ENCODE data around the gene MCCD1.

DNA sequence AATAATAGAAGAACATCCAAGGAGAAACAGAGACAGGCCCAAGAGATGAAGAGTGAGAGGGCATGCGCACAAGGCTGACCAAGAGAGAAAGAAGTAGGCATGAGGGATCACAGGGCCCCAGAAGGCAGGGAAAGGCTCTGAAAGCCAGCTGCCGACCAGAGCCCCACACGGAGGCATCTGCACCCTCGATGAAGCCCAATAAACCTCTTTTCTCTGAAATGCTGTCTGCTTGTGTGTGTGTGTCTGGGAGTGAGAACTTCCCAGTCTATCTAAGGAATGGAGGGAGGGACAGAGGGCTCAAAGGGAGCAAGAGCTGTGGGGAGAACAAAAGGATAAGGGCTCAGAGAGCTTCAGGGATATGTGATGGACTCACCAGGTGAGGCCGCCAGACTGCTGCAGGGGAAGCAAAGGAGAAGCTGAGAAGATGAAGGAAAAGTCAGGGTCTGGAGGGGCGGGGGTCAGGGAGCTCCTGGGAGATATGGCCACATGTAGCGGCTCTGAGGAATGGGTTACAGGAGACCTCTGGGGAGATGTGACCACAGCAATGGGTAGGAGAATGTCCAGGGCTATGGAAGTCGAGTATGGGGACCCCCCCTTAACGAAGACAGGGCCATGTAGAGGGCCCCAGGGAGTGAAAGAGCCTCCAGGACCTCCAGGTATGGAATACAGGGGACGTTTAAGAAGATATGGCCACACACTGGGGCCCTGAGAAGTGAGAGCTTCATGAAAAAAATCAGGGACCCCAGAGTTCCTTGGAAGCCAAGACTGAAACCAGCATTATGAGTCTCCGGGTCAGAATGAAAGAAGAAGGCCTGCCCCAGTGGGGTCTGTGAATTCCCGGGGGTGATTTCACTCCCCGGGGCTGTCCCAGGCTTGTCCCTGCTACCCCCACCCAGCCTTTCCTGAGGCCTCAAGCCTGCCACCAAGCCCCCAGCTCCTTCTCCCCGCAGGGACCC lies 45.6 kb downstream of the MCCD1 start:
- TF ChIP-seq, protein P1, sequence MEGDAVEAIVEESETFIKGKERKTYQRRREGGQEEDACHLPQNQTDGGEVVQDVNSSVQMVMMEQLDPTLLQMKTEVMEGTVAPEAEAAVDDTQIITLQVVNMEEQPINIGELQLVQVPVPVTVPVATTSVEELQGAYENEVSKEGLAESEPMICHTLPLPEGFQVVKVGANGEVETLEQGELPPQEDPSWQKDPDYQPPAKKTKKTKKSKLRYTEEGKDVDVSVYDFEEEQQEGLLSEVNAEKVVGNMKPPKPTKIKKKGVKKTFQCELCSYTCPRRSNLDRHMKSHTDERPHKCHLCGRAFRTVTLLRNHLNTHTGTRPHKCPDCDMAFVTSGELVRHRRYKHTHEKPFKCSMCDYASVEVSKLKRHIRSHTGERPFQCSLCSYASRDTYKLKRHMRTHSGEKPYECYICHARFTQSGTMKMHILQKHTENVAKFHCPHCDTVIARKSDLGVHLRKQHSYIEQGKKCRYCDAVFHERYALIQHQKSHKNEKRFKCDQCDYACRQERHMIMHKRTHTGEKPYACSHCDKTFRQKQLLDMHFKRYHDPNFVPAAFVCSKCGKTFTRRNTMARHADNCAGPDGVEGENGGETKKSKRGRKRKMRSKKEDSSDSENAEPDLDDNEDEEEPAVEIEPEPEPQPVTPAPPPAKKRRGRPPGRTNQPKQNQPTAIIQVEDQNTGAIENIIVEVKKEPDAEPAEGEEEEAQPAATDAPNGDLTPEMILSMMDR (IDR thresholded peaks at IDR 0.05): no peak
- no peak for TF ChIP-seq POLR2A (IDR thresholded peaks at IDR 0.05)
